Fibroblast of skin of back (primary cell): ENCODE results near the gene KCNMA1.
A peak's percentile ranks its signal among the peaks of the same experiment; 100 is the strongest.

Source experiments
- DNase-seq: peaks from one replicate; pipeline ENCODE4 v3.0.0-alpha.2; 2013

KCNMA1 gene

GRCh38 chr10:77193001-77193400, 444.6 kb downstream of the KCNMA1 start:
- no peak for DNase-seq

- DNase-seq, result peak; percentile 40
These were observed 445.2 kb downstream of the KCNMA1 start for GRCh38 chr10:77192402-77192801.

GRCh38 chr10:77191324-77192049, 446.1 kb downstream of the KCNMA1 start:
- DNase-seq, result no peak

GRCh38 chr10:77190291-77190690, 447.3 kb downstream of the KCNMA1 start:
- DNase-seq, result no peak

- no peak for DNase-seq
These were observed 448.1 kb downstream of the KCNMA1 start for GRCh38 chr10:77189520-77189919.

- DNase-seq, result no peak
These were observed 448.5 kb downstream of the KCNMA1 start for GRCh38 chr10:77189075-77189474.

GRCh38 chr10:77188521-77188920, 449.1 kb downstream of the KCNMA1 start:
- peak; percentile 41 for DNase-seq

GRCh38 chr10:77188000-77188395, 449.6 kb downstream of the KCNMA1 start:
- DNase-seq, result no peak

GRCh38 chr10:77187376-77187999, 450.1 kb downstream of the KCNMA1 start:
- DNase-seq, result no peak

- DNase-seq, result peak; percentile 46
These were observed 450.7 kb downstream of the KCNMA1 start for GRCh38 chr10:77186936-77187335.

GRCh38 chr10:77185696-77186095, 451.9 kb downstream of the KCNMA1 start:
- DNase-seq, result no peak

- DNase-seq, result no peak
These were observed 454.8 kb downstream of the KCNMA1 start for GRCh38 chr10:77182803-77183202.

GRCh38 chr10:77180794-77181193, 456.8 kb downstream of the KCNMA1 start:
- peak; percentile 72 for DNase-seq

- DNase-seq, result no peak
These were observed 457.5 kb downstream of the KCNMA1 start for GRCh38 chr10:77180104-77180503.

GRCh38 chr10:77179015-77179695, 458.5 kb downstream of the KCNMA1 start:
- DNase-seq, result peak; percentile 93

- no peak for DNase-seq
These were observed 460.0 kb downstream of the KCNMA1 start for GRCh38 chr10:77177589-77177988.

- no peak for DNase-seq
These were observed 460.4 kb downstream of the KCNMA1 start for GRCh38 chr10:77177161-77177560.

- DNase-seq, result no peak
These were observed 461.4 kb downstream of the KCNMA1 start for GRCh38 chr10:77176232-77176631.

GRCh38 chr10:77175631-77176222, 461.9 kb downstream of the KCNMA1 start:
- DNase-seq, result no peak

GRCh38 chr10:77173615-77174461, 463.8 kb downstream of the KCNMA1 start:
- peak; percentile 78 for DNase-seq

GRCh38 chr10:77172086-77172485, 465.5 kb downstream of the KCNMA1 start:
- no peak for DNase-seq

- no peak for DNase-seq
These were observed 468.7 kb downstream of the KCNMA1 start for GRCh38 chr10:77168861-77169260.
